Naive B cell (primary cell): Measurements from ENCODE around the gene UNK. TPM values are rescaled to one million over a fixed set of nuclear protein-coding genes. Genes with fewer than 3 reads are reported as not detected.
A peak's percentile ranks its signal among the peaks of the same experiment; 100 is the strongest.

ENCODE experiments used
- ATAC-seq, 2 donors: fragments of 150-1000 bp; cut with Tn5 transposase; 2 replicates each; pipeline ENCODE4 v1.10.0; 2021; ENCODE audit warnings: low read depth in 2 of 2, mild to moderate bottlenecking in 2 of 2, moderate library complexity in 2 of 2
- DNase-seq: peaks from one replicate; pipeline ENCODE4 v3.0.0; 2022
- H3K27ac Mint-ChIP-seq, 6 donors: one replicate each; pipeline ENCODE4 v1.8.0; 2020 to 2022; ENCODE audit warnings: mild to moderate bottlenecking in 6 of 6, mixed read lengths in 6 of 6, moderate library complexity in 5 of 6, inconsistent platforms in 2 of 6
- H3K27me3 Mint-ChIP-seq, 3 donors: one replicate each; pipeline ENCODE4 v1.8.0; 2021 to 2022; ENCODE audit warnings: mixed read lengths in 3 of 3, mild to moderate bottlenecking in 1 of 3
- H3K36me3 Mint-ChIP-seq, 2 donors: one replicate each; pipeline ENCODE4 v1.8.0; 2020 to 2022; ENCODE audit warnings: mixed read lengths in 2 of 2, inconsistent platforms in 1 of 2, mild to moderate bottlenecking in 1 of 2
- H3K4me1 Mint-ChIP-seq, 3 donors: one replicate each; pipeline ENCODE4 v1.8.0; 2020 to 2022; ENCODE audit warnings: mixed read lengths in 3 of 3, inconsistent platforms in 1 of 3, mild to moderate bottlenecking in 1 of 3, moderate library complexity in 1 of 3
- H3K4me3 Mint-ChIP-seq, 8 donors: one replicate each; pipeline ENCODE4 v1.8.0; 2020 to 2022; ENCODE audit warnings: mild to moderate bottlenecking in 8 of 8, mixed read lengths in 8 of 8, moderate library complexity in 8 of 8, inconsistent platforms in 2 of 8
- H3K9me3 Mint-ChIP-seq, 7 donors: one replicate each; pipeline ENCODE4 v1.8.0; 2020 to 2022; ENCODE audit warnings: mixed read lengths in 7 of 7, mild to moderate bottlenecking in 5 of 7, inconsistent platforms in 2 of 7, moderate library complexity in 1 of 7
- polyA plus RNA-seq, 6 donors: library from polyadenylated mRNA; unstranded; fragments of 300-500 nt; fragmentation: Illumina TruSeq; gene quantifications; one replicate each; pipeline ENCODE4 v1.2.3, GENCODE V29; 2021; ENCODE audit warnings: low read depth in 6 of 6

Gene UNK
- polyA plus RNA-seq, 6 donors from 2014 or later = 31.1 to 50.1 (median 37.7) TPM

GRCh38 chr17:75835654-75835987 is 51.0 kb downstream of the UNK start:
- DNase-seq = no peak
- Mint-ChIP-seq H3K27me3 (no peaks in the 10 kb centered on the region), H3K4me3 (no peak overlapping the region), H3K27ac (no peak overlapping the region), H3K9me3 (no peaks in the 10 kb centered on the region), H3K36me3 (no peaks in the 10 kb centered on the region), H3K4me1 (peaks cover 15 to 18% (median 17%) of the 10 kb centered on the region in 3 donors)
- no peak for ATAC-seq

GRCh38 chr17:75836605-75837004 is 52.0 kb downstream of the UNK start:
- H3K4me1 Mint-ChIP-seq = peaks cover 15 to 18% (median 17%) of the 10 kb centered on the region in 3 donors
- H3K27me3 Mint-ChIP-seq = no peaks in the 10 kb centered on the region
- H3K27ac Mint-ChIP-seq = no peak overlapping the region
- no peak for DNase-seq
- no peak for ATAC-seq
- no peaks in the 10 kb centered on the region for H3K9me3 Mint-ChIP-seq
- peak overlapping the region in 1 of 8 donors; percentile 41 for H3K4me3 Mint-ChIP-seq
- H3K36me3 Mint-ChIP-seq = no peaks in the 10 kb centered on the region

GRCh38 chr17:75837899-75838298 is 53.3 kb downstream of the UNK start:
- Mint-ChIP-seq H3K4me3 (no peak overlapping the region), H3K27ac (no peak overlapping the region), H3K36me3 (no peaks in the 10 kb centered on the region), H3K9me3 (no peaks in the 10 kb centered on the region), H3K4me1 (peaks cover 10 to 17% (median 10%) of the 10 kb centered on the region in 3 donors), H3K27me3 (no peaks in the 10 kb centered on the region)
- ATAC-seq = no peak
- DNase-seq = no peak

GRCh38 chr17:75838410-75838809 is 53.8 kb downstream of the UNK start:
- Mint-ChIP-seq H3K4me1 (peaks cover 8 to 16% (median 8%) of the 10 kb centered on the region in 3 donors), H3K27me3 (no peaks in the 10 kb centered on the region), H3K4me3 (no peak overlapping the region), H3K9me3 (no peaks in the 10 kb centered on the region), H3K36me3 (no peaks in the 10 kb centered on the region), H3K27ac (no peak overlapping the region)
- DNase-seq (no peak), ATAC-seq (no peak)

GRCh38 chr17:75839942-75840798 is 55.6 kb downstream of the UNK start:
- peaks cover 8 to 11% (median 9%) of the 10 kb centered on the region in 3 donors for H3K4me1 Mint-ChIP-seq
- H3K4me3 Mint-ChIP-seq = peak overlapping the region in 2 of 8 donors; percentile 18 to 28
- no peaks in the 10 kb centered on the region for H3K9me3 Mint-ChIP-seq
- ATAC-seq = no peak
- H3K27me3 Mint-ChIP-seq = no peaks in the 10 kb centered on the region
- H3K27ac Mint-ChIP-seq = no peak overlapping the region
- no peaks in the 10 kb centered on the region for H3K36me3 Mint-ChIP-seq
- DNase-seq = no peak

GRCh38 chr17:75840799-75841164 is 56.2 kb downstream of the UNK start:
- no peaks in the 10 kb centered on the region for H3K36me3 Mint-ChIP-seq
- no peak overlapping the region for H3K27ac Mint-ChIP-seq
- no peak overlapping the region for H3K4me3 Mint-ChIP-seq
- no peaks in the 10 kb centered on the region for H3K27me3 Mint-ChIP-seq
- no peak for ATAC-seq
- H3K9me3 Mint-ChIP-seq = no peaks in the 10 kb centered on the region
- no peak for DNase-seq
- peaks cover 12 to 17% (median 15%) of the 10 kb centered on the region in 3 donors for H3K4me1 Mint-ChIP-seq

- Mint-ChIP-seq H3K9me3 (no peaks in the 10 kb centered on the region), H3K27ac (peak overlapping the region in 1 of 6 donors; percentile 83), H3K4me3 (peak overlapping the region in 5 of 8 donors; percentile 9 to 86 (median 29)), H3K27me3 (no peaks in the 10 kb centered on the region), H3K36me3 (no peaks in the 10 kb centered on the region), H3K4me1 (peaks cover 12 to 23% (median 22%) of the 10 kb centered on the region in 3 donors)
- ATAC-seq (no peak), DNase-seq (no peak)
Measured at GRCh38 chr17:75842411-75842810, 57.8 kb downstream of the UNK start.

GRCh38 chr17:75842963-75843576 is 58.5 kb downstream of the UNK start:
- H3K4me3 Mint-ChIP-seq = peak overlapping the region; percentile 86 to 96 (median 93)
- H3K27ac Mint-ChIP-seq = peak overlapping the region in 5 of 6 donors; percentile 42 to 98 (median 90)
- DNase-seq = no peak
- peaks cover 0 to 6% of the 10 kb centered on the region in 2 donors for H3K36me3 Mint-ChIP-seq
- no peaks in the 10 kb centered on the region for H3K27me3 Mint-ChIP-seq
- H3K9me3 Mint-ChIP-seq = no peaks in the 10 kb centered on the region
- ATAC-seq = peak; percentile 4 to 9
- peaks cover 16 to 27% (median 27%) of the 10 kb centered on the region in 3 donors for H3K4me1 Mint-ChIP-seq

GRCh38 chr17:75843577-75844529 is 59.2 kb downstream of the UNK start, which contains the start of gene UNC13D:
Gene UNC13D, minus strand, starts transcription at chr17:75844404. Its CDS starts 67 bp downstream, at chr17:75844337.
- H3K36me3 Mint-ChIP-seq = peaks cover 4 to 11% of the 10 kb centered on the region in 2 donors
- H3K27ac Mint-ChIP-seq = peak within 1 kb of the TSS; percentile 90 to 98 (median 96)
- peak; percentile 51 to 62 for ATAC-seq
- H3K9me3 Mint-ChIP-seq = no peaks in the 10 kb centered on the region
- H3K27me3 Mint-ChIP-seq = no peaks in the 10 kb centered on the region
- peak; percentile 60 for DNase-seq
- peak within 1 kb of the TSS; percentile 86 to 96 (median 93) for H3K4me3 Mint-ChIP-seq
- peaks cover 16 to 33% (median 27%) of the 10 kb centered on the region in 3 donors for H3K4me1 Mint-ChIP-seq

- peak; percentile 8 to 13 for ATAC-seq
- peaks cover 4 to 11% of the 10 kb centered on the region in 2 donors for H3K36me3 Mint-ChIP-seq
Measured at GRCh38 chr17:75844530-75845057, 60.0 kb downstream of the UNK start.

GRCh38 chr17:75845058-75845711 is 60.6 kb downstream of the UNK start:
- Mint-ChIP-seq H3K4me1 (peaks cover 16 to 34% (median 27%) of the 10 kb centered on the region in 3 donors), H3K27me3 (no peaks in the 10 kb centered on the region), H3K4me3 (peak overlapping the region; percentile 69 to 96 (median 80)), H3K9me3 (no peaks in the 10 kb centered on the region), H3K27ac (peak overlapping the region in 5 of 6 donors; percentile 72 to 95 (median 90)), H3K36me3 (peaks cover 4 to 11% of the 10 kb centered on the region in 2 donors)
- ATAC-seq (peak; percentile 76 to 81), DNase-seq (peak; percentile 65)

More at GRCh38 chr17:75844530-75845057, 60.0 kb downstream of the UNK start:
- DNase-seq = no peak
- Mint-ChIP-seq H3K9me3 (no peaks in the 10 kb centered on the region), H3K27me3 (no peaks in the 10 kb centered on the region), H3K4me1 (peaks cover 16 to 34% (median 27%) of the 10 kb centered on the region in 3 donors), H3K27ac (peak overlapping the region in 5 of 6 donors; percentile 90 to 97 (median 96)), H3K4me3 (peak overlapping the region; percentile 86 to 96 (median 93))

- Mint-ChIP-seq H3K27ac (peak overlapping the region in 5 of 6 donors; percentile 39 to 95 (median 73)), H3K27me3 (no peaks in the 10 kb centered on the region), H3K4me1 (peaks cover 16 to 37% (median 27%) of the 10 kb centered on the region in 3 donors), H3K36me3 (peaks cover 4 to 11% of the 10 kb centered on the region in 2 donors), H3K4me3 (peak overlapping the region in 6 of 8 donors; percentile 20 to 86 (median 78)), H3K9me3 (no peaks in the 10 kb centered on the region)
- ATAC-seq (no peak), DNase-seq (no peak)
Measured at GRCh38 chr17:75845933-75846691, 61.5 kb downstream of the UNK start.
